HCT116 (cell line): ENCODE measurements around the gene IGFBPL1. TPM values are rescaled to one million over a fixed set of nuclear protein-coding genes. Genes with fewer than 3 reads are reported as not detected.

Experiments used
- ATAC-seq: fragments of 200-7000 bp; cut with Tn5 transposase; 2 replicates; pipeline ENCODE4 v1.9.1; 2020; ENCODE audit warnings: mild to moderate bottlenecking, moderate library complexity
- BruUV-seq: library from RNA; stranded (reverse); fragments of 400-500 nt; replicated peaks from 2 replicates; lab custom pipeline; 2021; lab: Mats Ljungman, UMichigan
- CTCF ChIA-PET: fragments of 300-600 bp; sonication (Branson Sonifier 250); formaldehyde crosslinking; loops from one replicate; lab custom pipeline; 2021; ENCODE audit warnings: antibody characterized with exemption; lab: Charles Lee
- POLR2A ChIA-PET: fragments of 300-600, 350-600 bp; sonication (Branson Sonifier 250); formaldehyde crosslinking; loops from one replicate; lab custom pipeline; 2021; ENCODE audit warnings: antibody characterized with exemption; lab: Charles Lee
- RAD21 ChIA-PET, 2 experiments: fragments of 300-600 bp; sonication (Branson Sonifier 250); formaldehyde crosslinking; loops; one replicate each; lab custom pipeline; 2023; ENCODE audit warnings: low total read pairs in 2 of 2; ENCODE audit not compliant: uncharacterized antibody in 2 of 2, unreplicated experiment in 2 of 2, low non-redundant PET in 1 of 2; lab: Charles Lee
- DNase-seq: peaks from one replicate; pipeline ENCODE4 v3.0.0-alpha.2; 2010; ENCODE audit warnings: low read depth, low spot score
- H2AFZ ChIP-seq: fragments of 200-600 bp; shearing (Covaris generic), sonication (generic); 2 replicates; pipeline ENCODE4 v1.6.1; 2017; ENCODE audit warnings: low read depth, mixed run types, mixed read lengths, antibody characterized with exemption, low read length; ENCODE audit not compliant: poor library complexity, severe bottlenecking
- H3K27ac ChIP-seq: 2 replicates; pipeline ENCODE4 v1.5.1; 2012; ENCODE audit warnings: low read depth, low read length
- H3K27me3 ChIP-seq: fragments of 200-600 bp; sonication (generic); 2 replicates; pipeline ENCODE4 v1.6.1; 2016; ENCODE audit warnings: mixed run types, low read length, mixed read lengths; ENCODE audit not compliant: insufficient read depth
- H3K36me3 ChIP-seq, 2 experiments: fragments of 200-500 bp in 1 of 2; fragments of 200-600 bp in 1 of 2; sonication (Bioruptor generic) in 1 of 2; sonication (generic) in 1 of 2; 2 replicates each; pipeline versions ENCODE4 v1.5.1 to v1.6.1; 2014 to 2016; ENCODE audit warnings: low read length in 2 of 2, inconsistent platforms in 1 of 2, mixed read lengths in 1 of 2, mixed run types in 1 of 2; ENCODE audit not compliant: insufficient read depth in 2 of 2, control insufficient read depth in 1 of 2
- H3K4me1 ChIP-seq, 2 experiments: fragments of 200-600 bp in 1 of 2; sonication (generic) in 1 of 2; 2 replicates each; pipeline versions ENCODE4 v1.5.1 to v1.6.1; 2012 to 2017; ENCODE audit warnings: low read length in 2 of 2, inconsistent platforms in 1 of 2, mild to moderate bottlenecking in 1 of 2, mixed read lengths in 1 of 2, mixed run types in 1 of 2, moderate library complexity in 1 of 2; ENCODE audit not compliant: insufficient read depth in 2 of 2, control insufficient read depth in 1 of 2
- H3K4me2 ChIP-seq: fragments of 200-600 bp; sonication (generic); 2 replicates; pipeline ENCODE4 v1.6.1; 2017; ENCODE audit warnings: mixed run types, low read length, mixed read lengths
- H3K4me3 ChIP-seq, 2 experiments: fragments of 200-600 bp in 1 of 2; sonication (generic) in 1 of 2; replicated peaks in 1 of 2; 2 replicates each; pipeline ENCODE4 v1.5.1; 2011 to 2016; ENCODE audit warnings: low read length in 2 of 2, control low read depth in 1 of 2, low read depth in 1 of 2, mild to moderate bottlenecking in 1 of 2, mixed read lengths in 1 of 2, mixed run types in 1 of 2
- H3K79me2 ChIP-seq: fragments of 200-600 bp; sonication (generic); 2 replicates; pipeline ENCODE4 v1.6.1; 2017; ENCODE audit warnings: mild to moderate bottlenecking, mixed run types, low read length, moderate library complexity, mixed read lengths; ENCODE audit not compliant: insufficient read depth
- H3K9ac ChIP-seq: fragments of 200-600 bp; sonication (generic); 2 replicates; pipeline ENCODE4 v1.6.1; 2016; ENCODE audit warnings: low read length, mixed read lengths
- H3K9me2 ChIP-seq: fragments of 200-600 bp; sonication (generic), shearing (Covaris generic); 2 replicates; pipeline ENCODE4 v1.6.1; 2017; ENCODE audit warnings: mixed run types, mild to moderate bottlenecking, moderate library complexity; ENCODE audit not compliant: insufficient read depth
- H3K9me3 ChIP-seq, 2 experiments: fragments of 200-500 bp in 1 of 2; fragments of 200-600 bp in 1 of 2; sonication (Bioruptor generic) in 1 of 2; sonication (generic) in 1 of 2; 2 replicates each; pipeline ENCODE4 v1.6.1; 2014 to 2017; ENCODE audit warnings: low read length in 2 of 2, mixed read lengths in 2 of 2, inconsistent platforms in 1 of 2, low read depth in 1 of 2, mild to moderate bottlenecking in 1 of 2, mixed run types in 1 of 2, moderate library complexity in 1 of 2; ENCODE audit not compliant: control insufficient read depth in 1 of 2, insufficient read depth in 1 of 2
- H4K20me1 ChIP-seq: fragments of 200-600 bp; sonication (generic), shearing (Covaris generic); 2 replicates; pipeline ENCODE4 v1.6.1; 2017; ENCODE audit warnings: mixed run types, mild to moderate bottlenecking, moderate library complexity; ENCODE audit not compliant: insufficient read depth
- CEBPB ChIP-seq: IDR thresholded peaks from 2 replicates; pipeline ENCODE4 v1.6.1; 2012; ENCODE audit warnings: low read depth
- EZH2phosphoT487 ChIP-seq: fragments of 200-600 bp; IDR thresholded peaks from 2 replicates; pipeline ENCODE4 v1.6.1; 2018; ENCODE audit warnings: antibody characterized with exemption, borderline replicate concordance
- POLR2AphosphoS5 ChIP-seq: IDR thresholded peaks from 2 replicates; pipeline ENCODE4 v1.6.1; 2011; ENCODE audit warnings: mild to moderate bottlenecking, low read depth, low read length, moderate library complexity
- REST ChIP-seq: IDR thresholded peaks from 2 replicates; pipeline ENCODE4 v1.6.1; 2012; ENCODE audit warnings: low read depth
- ZBTB33 ChIP-seq: IDR thresholded peaks from 2 replicates; pipeline ENCODE4 v1.6.1; 2011; ENCODE audit warnings: mild to moderate bottlenecking, low read length, moderate library complexity; ENCODE audit not compliant: insufficient replicate concordance; ENCODE audit errors: extremely low read depth
- ZFX ChIP-seq: fragments of 450-650 bp; IDR thresholded peaks from 2 replicates; pipeline ENCODE4 v1.6.1; 2017
- intact Hi-C: fragments of 100-400 bp; cut with micrococcal nuclease; formaldehyde crosslinking; loops from 2 replicates; pipeline ENCODE4 v1.10.0; 2022
- total RNA-seq: library from RNA; stranded (reverse); gene quantifications from one replicate; pipeline ENCODE4 v1.2.1, GENCODE V29; 2021; ENCODE audit not compliant: unreplicated experiment
- TF ChIP-seq, protein P1 (sequence below): IDR thresholded peaks from 2 replicates; pipeline ENCODE4 v1.6.1; 2012
- TF ChIP-seq, protein P2 (sequence below), 3 experiments: fragments of 200-600 bp in 1 of 3; sonication (generic) in 1 of 3; IDR thresholded peaks in 2 of 3; conservative IDR thresholded peaks in 1 of 3; 2 replicates each; pipeline ENCODE4 v1.5.1; 2012 to 2017; ENCODE audit warnings: low read depth in 2 of 3, low read length in 2 of 3, antibody characterized with exemption in 1 of 3, borderline replicate concordance in 1 of 3, control low read depth in 1 of 3, mild to moderate bottlenecking in 1 of 3, mixed read lengths in 1 of 3, mixed run types in 1 of 3, moderate library complexity in 1 of 3; ENCODE audit not compliant: insufficient read depth in 1 of 3

The IGFBPL1 gene
- total RNA-seq, 1 experiment from 2014 or later = not detected

DNA sequence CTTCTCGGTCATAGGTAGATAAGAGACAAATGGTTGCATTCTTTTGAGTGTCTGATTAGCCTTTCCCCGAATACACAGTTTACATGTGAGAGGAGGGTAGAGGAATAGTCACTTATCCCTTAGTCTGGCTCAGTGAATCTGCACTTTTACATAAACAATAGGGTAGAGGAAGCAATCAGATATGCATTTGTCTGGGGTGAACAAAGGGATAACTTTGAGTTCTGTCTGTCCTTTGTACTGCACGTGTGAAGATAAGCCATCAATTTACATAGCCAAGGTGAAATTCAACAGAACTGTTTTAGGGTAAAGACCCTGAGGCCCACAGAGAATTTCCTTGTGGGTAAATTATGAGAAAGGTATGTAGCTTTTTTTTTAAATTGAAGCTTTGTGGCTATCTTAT lies 10.1 kb upstream of the IGFBPL1 start:
- no peak overlapping the region for H3K4me2 ChIP-seq
- no peaks in the 10 kb centered on the region for H3K27me3 ChIP-seq
- no peaks in the 10 kb centered on the region for H3K9me2 ChIP-seq
- ChIA-PET POLR2A (no interaction called here), CTCF (no interaction called here), RAD21 (no interaction called here)
- H3K27ac ChIP-seq = no peak overlapping the region
- H3K9ac ChIP-seq = no peak overlapping the region
- no TSS peak for BruUV-seq
- TF ChIP-seq, protein P1, sequence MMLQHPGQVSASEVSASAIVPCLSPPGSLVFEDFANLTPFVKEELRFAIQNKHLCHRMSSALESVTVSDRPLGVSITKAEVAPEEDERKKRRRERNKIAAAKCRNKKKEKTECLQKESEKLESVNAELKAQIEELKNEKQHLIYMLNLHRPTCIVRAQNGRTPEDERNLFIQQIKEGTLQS = no peak
- TF ChIP-seq CEBPB = no peak
- no peak for TF ChIP-seq ZBTB33
- TF ChIP-seq ZFX = no peak
- TF ChIP-seq EZH2phosphoT487 = no peak
- no peak for TF ChIP-seq REST
- TF ChIP-seq, protein P2, sequence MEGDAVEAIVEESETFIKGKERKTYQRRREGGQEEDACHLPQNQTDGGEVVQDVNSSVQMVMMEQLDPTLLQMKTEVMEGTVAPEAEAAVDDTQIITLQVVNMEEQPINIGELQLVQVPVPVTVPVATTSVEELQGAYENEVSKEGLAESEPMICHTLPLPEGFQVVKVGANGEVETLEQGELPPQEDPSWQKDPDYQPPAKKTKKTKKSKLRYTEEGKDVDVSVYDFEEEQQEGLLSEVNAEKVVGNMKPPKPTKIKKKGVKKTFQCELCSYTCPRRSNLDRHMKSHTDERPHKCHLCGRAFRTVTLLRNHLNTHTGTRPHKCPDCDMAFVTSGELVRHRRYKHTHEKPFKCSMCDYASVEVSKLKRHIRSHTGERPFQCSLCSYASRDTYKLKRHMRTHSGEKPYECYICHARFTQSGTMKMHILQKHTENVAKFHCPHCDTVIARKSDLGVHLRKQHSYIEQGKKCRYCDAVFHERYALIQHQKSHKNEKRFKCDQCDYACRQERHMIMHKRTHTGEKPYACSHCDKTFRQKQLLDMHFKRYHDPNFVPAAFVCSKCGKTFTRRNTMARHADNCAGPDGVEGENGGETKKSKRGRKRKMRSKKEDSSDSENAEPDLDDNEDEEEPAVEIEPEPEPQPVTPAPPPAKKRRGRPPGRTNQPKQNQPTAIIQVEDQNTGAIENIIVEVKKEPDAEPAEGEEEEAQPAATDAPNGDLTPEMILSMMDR (IDR thresholded peaks at IDR 0.05 in 2 of 3, conservative IDR thresholded peaks at IDR 0.05 in 1 of 3; ENCODE audit: borderline replicate concordance in 1 of 3, insufficient read depth in 1 of 3, low read depth in 2 of 3, low read length in 2 of 3) = no peak
- no peak for TF ChIP-seq POLR2AphosphoS5
- H3K79me2 ChIP-seq = no peaks in the 10 kb centered on the region
- intact Hi-C loops = no loop called here
- no peak for ATAC-seq
- no peaks in the 10 kb centered on the region for H3K4me1 ChIP-seq
- no peak overlapping the region for H3K4me3 ChIP-seq
- H3K9me3 ChIP-seq = peaks cover 0 to 8% of the 10 kb centered on the region in 2 experiments; a peak in 1 of 4 replicates
- DNase-seq = no peak
- no peaks in the 10 kb centered on the region for H4K20me1 ChIP-seq
- H3K36me3 ChIP-seq = no peaks in the 10 kb centered on the region
- H2AFZ ChIP-seq = no peak overlapping the region
